ENCODE data around the gene RAB17.

RAB17 gene

GRCh38 chr2:237556773-237557632 is 33.5 kb downstream of the RAB17 start:
- no peak for DNase-seq

GRCh38 chr2:237555560-237555959 is 35.0 kb downstream of the RAB17 start:
- no peak for DNase-seq

- DNase-seq, result no peak
These were observed 36.6 kb downstream of the RAB17 start for GRCh38 chr2:237553948-237554347.

- no peak for DNase-seq
These were observed 37.6 kb downstream of the RAB17 start for GRCh38 chr2:237552908-237553307.

- DNase-seq, result no peak
These were observed 39.4 kb downstream of the RAB17 start for GRCh38 chr2:237551071-237551574.

- DNase-seq, result no peak
These were observed 40.7 kb downstream of the RAB17 start for GRCh38 chr2:237549643-237550415.

GRCh38 chr2:237549216-237549615 is 41.3 kb downstream of the RAB17 start:
- DNase-seq, result no peak

- no peak for DNase-seq
These were observed 42.6 kb downstream of the RAB17 start for GRCh38 chr2:237547841-237548416.

- no peak for DNase-seq
These were observed 43.6 kb downstream of the RAB17 start for GRCh38 chr2:237546876-237547395.

GRCh38 chr2:237546040-237546875 is 44.3 kb downstream of the RAB17 start:
- no peak for DNase-seq

- no peak for DNase-seq
These were observed 48.4 kb downstream of the RAB17 start for GRCh38 chr2:237542001-237542704.

GRCh38 chr2:237541243-237541642 is 49.3 kb downstream of the RAB17 start:
- DNase-seq, result no peak

- no peak for DNase-seq
These were observed 49.7 kb downstream of the RAB17 start for GRCh38 chr2:237540823-237541222.

GRCh38 chr2:237540223-237540775 is 50.2 kb downstream of the RAB17 start:
- no peak for DNase-seq

GRCh38 chr2:237539681-237540080 is 50.9 kb downstream of the RAB17 start:
- DNase-seq, result no peak

- no peak for DNase-seq
These were observed 51.6 kb downstream of the RAB17 start for GRCh38 chr2:237538901-237539300.

GRCh38 chr2:237538001-237538720 is 52.4 kb downstream of the RAB17 start:
- no peak for DNase-seq

- DNase-seq, result no peak
These were observed 53.9 kb downstream of the RAB17 start for GRCh38 chr2:237536617-237537016.

- no peak for DNase-seq
These were observed 54.5 kb downstream of the RAB17 start for GRCh38 chr2:237536083-237536415.

- DNase-seq, result no peak
These were observed 55.0 kb downstream of the RAB17 start for GRCh38 chr2:237535385-237536082.

All from SIG-M5 (cell line).